SK-N-MC (cell line): Measurements from ENCODE around the gene HPN.
"Not testable (repeated sequence)": the region's sequence is repeated elsewhere in the genome, so short reads cannot be mapped to it uniquely, and the experiment has no call there.

Experiments used
- EZH2 ChIP-seq: fragments of 200-600 bp; sonication (generic); IDR thresholded peaks from one replicate; pipeline ENCODE4 v1.6.1; 2017; ENCODE audit warnings: antibody characterized with exemption
- FOXP2 ChIP-seq: optimal IDR thresholded peaks from 2 replicates; pipeline ENCODE3; 2011; ENCODE audit warnings: mild to moderate bottlenecking, moderate library complexity; ENCODE audit not compliant: insufficient read depth; ENCODE audit errors: extremely low read length, control extremely low read depth

GRCh38 chr19:35028600-35028885 is 13.0 kb upstream of the HPN start:
- TF ChIP-seq EZH2, FOXP2: not testable (repeated sequence)
